Measurements from ENCODE around the gene GHR.

The GHR gene

DNA sequence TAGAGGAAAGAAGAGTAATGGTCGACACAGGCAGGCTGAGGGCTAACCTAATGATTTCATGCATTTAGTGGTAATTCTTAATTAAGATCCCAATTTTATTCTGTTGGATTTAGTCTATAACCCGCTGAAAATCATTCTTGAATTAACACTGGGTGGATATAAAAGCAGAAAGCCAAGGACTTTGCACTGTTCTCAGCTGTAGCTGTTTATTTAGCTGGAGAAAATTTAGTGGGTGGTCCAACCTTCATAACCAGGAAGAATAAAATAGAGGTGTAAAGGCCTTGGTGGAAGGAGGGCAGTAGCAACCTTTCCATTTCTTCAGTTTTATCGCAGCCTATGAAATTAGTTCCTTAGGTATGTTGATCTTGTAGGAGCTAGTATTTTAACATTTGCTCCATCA, 92.3 kb downstream of the GHR start:
- DNase-seq (ENCODE audit: extremely low read depth in 1 of 2, low read depth in 1 of 2), result no peak

DNA sequence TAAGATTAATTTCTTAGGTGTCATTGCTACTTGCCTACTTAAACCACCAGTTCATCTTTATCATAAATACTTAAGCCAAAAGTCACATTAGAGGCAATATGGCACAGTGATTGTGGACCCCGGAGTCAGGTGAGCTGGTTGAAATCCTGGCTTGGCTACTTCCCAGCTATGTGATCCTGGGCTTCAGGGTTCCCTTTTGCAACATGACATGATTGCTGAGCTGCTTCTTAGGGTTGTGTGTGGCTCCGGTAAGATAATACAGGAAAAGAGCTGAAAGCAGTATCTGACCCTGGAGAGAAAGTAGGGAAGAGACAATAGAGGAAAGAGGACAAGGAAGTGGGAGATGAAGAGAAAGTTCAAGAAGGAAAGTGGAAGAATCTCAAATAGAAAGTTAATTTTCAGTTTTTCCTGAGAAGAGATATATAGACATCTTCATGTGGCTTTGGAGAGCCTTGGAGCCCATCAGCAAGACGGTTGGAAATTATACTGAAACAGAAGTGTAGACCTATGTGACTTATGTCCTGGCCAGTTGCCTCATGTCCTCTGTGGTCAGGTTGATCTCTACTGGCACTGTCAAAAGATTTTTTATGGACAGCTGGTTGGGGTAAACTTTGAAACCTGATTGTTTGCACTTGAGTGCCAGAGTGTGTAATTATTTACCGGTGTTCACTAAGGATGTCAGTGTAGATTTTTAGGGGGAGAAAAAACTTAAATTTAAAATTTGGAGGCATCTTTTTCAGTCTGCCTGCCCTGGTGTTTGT, 93.2 kb downstream of the GHR start:
- DNase-seq (ENCODE audit: extremely low read depth in 1 of 2, low read depth in 1 of 2), result no peak

DNA sequence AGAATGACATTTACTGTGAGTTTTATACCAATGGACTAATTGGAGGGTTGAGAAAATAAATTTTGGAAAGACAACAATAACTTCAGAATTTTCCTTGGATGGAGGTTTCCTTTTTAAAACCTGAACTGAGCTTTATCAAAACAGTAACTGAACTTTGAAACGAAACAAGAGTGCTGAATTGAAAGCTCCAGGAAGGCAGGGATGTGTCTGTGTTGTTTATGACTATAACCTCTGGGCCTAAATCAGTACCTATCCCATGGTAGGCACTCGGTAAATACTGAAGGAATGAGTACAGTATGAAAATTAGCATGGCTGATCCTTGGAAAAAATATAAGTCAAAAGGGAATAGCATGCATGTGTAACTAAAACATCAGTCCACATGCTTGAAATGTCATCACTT, 93.9 kb downstream of the GHR start:
- DNase-seq (ENCODE audit: extremely low read depth in 1 of 2, low read depth in 1 of 2), result no peak

DNA sequence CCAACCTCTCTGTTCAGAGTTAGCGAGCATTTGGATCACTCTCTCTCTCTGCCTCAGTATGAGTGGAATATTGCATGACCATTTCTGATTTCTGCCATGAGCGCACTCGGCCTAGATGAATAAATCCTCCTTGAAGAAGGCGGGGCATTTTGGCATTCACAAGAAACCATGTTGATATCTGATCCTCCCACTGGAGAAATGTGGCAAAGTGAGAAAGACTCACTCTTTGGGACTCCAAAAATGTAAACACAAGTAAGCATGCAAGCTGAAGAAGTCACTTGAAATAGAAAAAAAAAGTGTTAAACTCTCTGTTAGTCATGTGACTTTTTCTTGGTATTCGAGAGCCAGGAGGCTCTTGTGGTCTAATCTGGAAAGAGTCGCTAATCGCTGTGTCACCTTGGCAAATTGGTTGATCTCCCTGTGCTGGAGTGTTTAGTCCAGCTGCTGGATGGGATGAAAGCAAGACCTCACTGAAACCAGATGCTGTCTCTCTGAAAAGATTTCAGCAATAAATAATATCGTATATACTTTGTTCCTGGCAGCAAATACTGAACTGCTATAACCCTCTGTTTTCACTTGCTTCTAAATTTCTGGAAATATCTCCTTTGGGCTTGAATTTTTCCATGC, 95.5 kb downstream of the GHR start:
- no peak for DNase-seq (ENCODE audit: extremely low read depth in 1 of 2, low read depth in 1 of 2)

DNA sequence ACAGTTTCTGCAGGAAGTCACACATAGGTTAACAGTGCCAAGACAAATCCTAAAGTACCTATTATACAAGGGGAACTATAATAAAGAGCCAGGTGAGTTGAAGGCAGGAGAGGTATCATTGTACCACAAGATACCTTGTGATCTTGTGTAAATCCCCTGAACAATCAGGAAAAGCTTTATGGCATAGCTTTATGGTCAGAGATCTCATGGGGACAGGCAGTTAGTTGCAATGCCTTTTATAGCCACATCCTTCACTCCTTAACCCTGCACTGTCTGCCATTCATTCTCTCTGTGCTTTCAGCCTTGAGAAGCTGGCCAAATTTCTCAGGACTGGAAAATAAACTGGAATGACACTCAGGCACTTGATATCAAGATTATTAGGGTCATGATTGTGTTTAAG, 97.0 kb downstream of the GHR start:
- DNase-seq (ENCODE audit: extremely low read depth in 1 of 2, low read depth in 1 of 2), result no peak

DNA sequence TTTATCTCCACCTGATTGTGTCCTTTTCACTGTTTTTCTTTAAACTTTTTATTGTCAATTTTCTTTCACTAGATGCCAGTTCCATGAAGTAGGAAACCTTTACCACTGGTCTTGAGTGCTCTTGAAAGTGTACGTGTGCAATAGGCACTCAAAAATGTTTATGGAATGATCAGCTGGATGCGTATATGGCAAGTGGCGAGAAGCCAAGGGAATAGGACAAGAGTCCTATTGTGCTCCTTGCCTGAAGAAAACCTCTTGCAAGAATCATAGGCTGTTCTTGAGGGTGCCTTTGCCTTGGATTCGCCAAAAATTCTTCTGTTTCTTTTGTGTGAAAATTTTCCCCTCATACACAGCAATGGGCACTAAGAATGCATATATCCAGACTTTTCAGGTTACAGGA, 97.7 kb downstream of the GHR start:
- no peak for DNase-seq (ENCODE audit: extremely low read depth in 1 of 2, low read depth in 1 of 2)

DNA sequence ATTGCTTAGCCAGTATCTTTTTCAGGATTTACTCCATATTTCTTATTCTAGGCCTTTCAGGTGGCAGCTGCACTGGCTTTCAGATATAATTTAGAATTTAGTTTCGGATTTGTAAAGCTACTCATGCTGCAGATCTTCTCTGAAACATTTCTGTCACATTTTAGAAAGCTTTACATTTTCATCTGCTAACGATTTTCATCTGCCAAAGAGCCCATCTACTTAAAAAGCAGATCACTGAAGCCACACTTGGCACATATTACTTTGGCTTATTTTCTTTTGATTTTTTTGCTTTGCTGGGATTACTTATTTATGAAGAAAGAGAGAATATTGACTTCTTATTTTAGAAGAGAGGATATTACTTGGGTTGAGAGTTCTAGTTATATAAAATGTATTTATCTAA, 98.2 kb downstream of the GHR start:
- no peak for DNase-seq (ENCODE audit: extremely low read depth in 1 of 2, low read depth in 1 of 2)

GRCh38 chr5:42522783-42523182, 99.5 kb downstream of the GHR start:
- no peak for DNase-seq (ENCODE audit: extremely low read depth in 1 of 2, low read depth in 1 of 2)

DNA sequence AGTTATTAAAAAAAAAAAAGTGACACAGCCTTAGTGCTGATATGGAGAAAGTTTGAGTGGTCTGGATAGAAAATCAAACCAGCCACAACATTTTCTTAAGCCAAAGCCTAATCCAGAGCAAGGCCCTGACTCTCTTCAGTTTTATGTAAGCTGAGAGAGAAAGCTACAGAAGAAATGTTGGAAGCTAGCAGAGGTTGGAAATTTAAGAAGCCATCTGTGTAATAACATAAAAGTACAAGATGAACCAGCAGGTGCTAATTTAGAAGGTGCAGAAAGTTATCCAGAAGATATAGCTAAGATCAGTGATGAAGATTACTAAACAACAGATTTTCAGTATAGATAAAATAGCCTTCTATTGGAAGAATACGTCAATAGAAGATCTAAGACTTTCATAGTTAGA, 102.9 kb downstream of the GHR start:
- DNase-seq (ENCODE audit: extremely low read depth in 1 of 2, low read depth in 1 of 2), result no peak

DNA sequence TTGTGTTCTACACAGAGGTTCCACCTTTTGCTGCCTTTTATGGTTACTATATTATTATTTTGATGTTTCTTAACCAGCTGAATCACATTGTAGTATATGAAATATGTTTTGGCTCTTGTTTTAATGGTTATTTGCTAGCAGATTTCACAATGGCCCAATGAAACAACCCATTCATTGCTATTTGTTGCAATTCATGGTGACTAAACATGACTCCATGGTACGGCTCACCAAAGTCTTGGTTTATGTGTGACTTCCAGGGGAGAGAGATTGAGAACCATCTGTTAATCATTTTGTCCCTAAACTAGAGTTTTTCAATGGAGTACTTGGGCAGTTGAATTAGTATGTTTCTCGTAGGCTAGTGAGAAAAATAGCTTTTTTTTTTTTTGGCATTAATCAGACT, 108.4 kb downstream of the GHR start:
- no peak for DNase-seq (ENCODE audit: extremely low read depth in 1 of 2, low read depth in 1 of 2)

DNA sequence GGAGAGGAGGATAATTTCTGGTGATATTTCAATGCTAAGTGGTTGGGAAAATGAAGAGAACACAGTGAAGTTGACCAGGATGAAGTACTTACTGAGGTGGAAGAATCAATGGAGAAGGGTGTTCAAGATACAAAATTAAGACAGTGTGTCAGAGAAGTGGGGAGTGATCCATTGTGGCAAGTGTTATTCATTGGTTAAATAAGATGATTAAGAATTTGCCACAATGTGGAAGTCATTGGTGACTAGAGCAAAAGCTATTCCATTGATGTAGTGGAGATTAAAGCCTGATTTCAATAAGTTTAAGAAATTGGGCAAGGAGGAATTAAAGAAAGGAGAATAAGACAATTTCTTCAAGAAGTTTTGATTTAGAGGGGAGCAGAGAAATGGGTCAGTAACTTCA, 118.9 kb downstream of the GHR start:
- no peak for DNase-seq (ENCODE audit: extremely low read depth in 1 of 2, low read depth in 1 of 2)

- DNase-seq (ENCODE audit: extremely low read depth in 1 of 2, low read depth in 1 of 2), result no peak
These were observed 120.5 kb downstream of the GHR start for GRCh38 chr5:42543774-42544173.

- DNase-seq (ENCODE audit: extremely low read depth in 1 of 2, low read depth in 1 of 2), result no peak
These were observed 121.8 kb downstream of the GHR start for GRCh38 chr5:42545038-42545437.

GRCh38 chr5:42547141-42547540, 123.9 kb downstream of the GHR start:
- no peak for DNase-seq (ENCODE audit: extremely low read depth in 1 of 2, low read depth in 1 of 2)

GRCh38 chr5:42547894-42548293, 124.7 kb downstream of the GHR start:
- DNase-seq (ENCODE audit: extremely low read depth in 1 of 2, low read depth in 1 of 2), result no peak

- no peak for DNase-seq (ENCODE audit: extremely low read depth in 1 of 2, low read depth in 1 of 2)
These were observed 129.4 kb downstream of the GHR start for GRCh38 chr5:42552597-42552996.

GRCh38 chr5:42553461-42553860, 130.2 kb downstream of the GHR start:
- no peak for DNase-seq (ENCODE audit: extremely low read depth in 1 of 2, low read depth in 1 of 2)

GRCh38 chr5:42555010-42555409, 131.8 kb downstream of the GHR start:
- no peak for DNase-seq (ENCODE audit: extremely low read depth in 1 of 2, low read depth in 1 of 2)

DNA sequence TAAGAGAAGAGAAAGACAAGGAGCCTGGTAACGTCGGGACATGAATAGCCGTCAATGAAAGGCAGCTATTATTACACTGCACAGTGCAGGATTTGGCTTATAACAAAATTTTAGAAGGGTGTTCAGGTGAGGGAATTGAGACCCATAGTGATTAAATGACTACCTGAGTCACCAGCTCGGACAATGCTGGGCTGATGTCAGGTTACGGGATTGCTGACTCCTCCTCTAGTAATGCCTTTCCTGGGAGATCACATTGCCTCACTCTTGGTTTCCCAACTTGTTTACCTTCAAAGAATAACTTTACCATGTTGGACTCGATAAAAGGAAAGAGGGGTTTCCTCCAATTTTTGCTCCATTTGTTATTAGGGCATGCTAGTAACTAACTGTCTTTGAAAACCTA, 132.6 kb downstream of the GHR start:
- DNase-seq (ENCODE audit: extremely low read depth in 1 of 2, low read depth in 1 of 2), result no peak

DNA sequence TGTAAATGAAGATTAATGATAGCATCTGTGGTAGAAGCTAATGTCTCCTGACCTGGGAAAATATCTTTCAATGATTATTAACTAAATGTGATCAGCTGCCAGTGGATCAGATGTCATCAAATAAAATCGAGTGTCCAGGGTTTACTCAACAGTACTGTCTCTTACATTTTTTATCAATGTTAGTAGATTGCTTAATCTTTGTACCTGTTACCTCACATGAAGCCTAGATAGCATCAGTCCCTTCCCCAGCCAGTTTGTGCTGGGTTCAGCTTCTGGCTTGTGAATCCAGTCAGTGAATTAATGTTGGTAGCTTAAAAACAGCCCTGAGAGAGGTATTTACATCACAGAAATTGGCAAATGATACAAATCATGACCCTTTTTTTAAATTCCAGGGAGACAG, 134.4 kb downstream of the GHR start:
- no peak for DNase-seq (ENCODE audit: extremely low read depth in 1 of 2, low read depth in 1 of 2)

DNA sequence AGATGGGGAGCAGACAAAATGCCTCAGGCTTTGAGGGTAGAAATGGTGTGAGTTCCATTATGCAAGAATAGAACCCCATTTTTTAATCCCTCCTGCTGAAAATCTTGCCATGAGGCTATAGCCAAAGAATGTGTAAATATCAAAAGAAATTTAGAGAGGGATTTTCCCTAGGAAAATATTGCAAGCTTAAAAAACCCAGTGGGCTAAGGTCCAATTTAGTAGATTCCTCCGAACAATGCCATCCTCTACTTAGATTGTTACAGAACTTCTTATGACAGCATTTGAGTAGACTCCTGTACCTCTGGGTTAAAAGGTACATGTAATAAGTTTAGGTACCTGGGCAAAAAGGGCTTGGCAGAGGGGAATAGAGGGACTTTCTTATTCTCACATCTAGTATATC, 138.4 kb downstream of the GHR start:
- no peak for DNase-seq (ENCODE audit: extremely low read depth in 1 of 2, low read depth in 1 of 2)

- DNase-seq (ENCODE audit: extremely low read depth in 1 of 2, low read depth in 1 of 2), result no peak
These were observed 141.6 kb downstream of the GHR start for GRCh38 chr5:42564689-42565356.
